SIG-M5 treated with dmso at 0.1 percent for 504 hours (cell line): ENCODE results near the gene SPINK8.
"Not testable (repeated sequence)": the region's sequence is repeated elsewhere in the genome, so short reads cannot be mapped to it uniquely, and the experiment has no call there.

Source experiments
- DNase-seq: peaks from one replicate; lab custom pipeline; 2025; ENCODE audit not compliant: unreplicated experiment; lab: John Stamatoyannopoulos, UW

SPINK8 gene

GRCh38 chr3:48280881-48281280, 52.6 kb downstream of the SPINK8 start:
- DNase-seq: no peak

GRCh38 chr3:48278884-48279559, 54.4 kb downstream of the SPINK8 start:
- no peak for DNase-seq

- DNase-seq: no peak
Observed at GRCh38 chr3:48276911-48277641, 56.4 kb downstream of the SPINK8 start.

GRCh38 chr3:48275287-48276027, 58.0 kb downstream of the SPINK8 start:
- no peak for DNase-seq

GRCh38 chr3:48274452-48274851, 59.0 kb downstream of the SPINK8 start:
- no peak for DNase-seq

GRCh38 chr3:48273594-48274211, 59.8 kb downstream of the SPINK8 start:
- DNase-seq: peak; percentile 73

- no peak for DNase-seq
Observed at GRCh38 chr3:48271763-48272498, 61.5 kb downstream of the SPINK8 start.

GRCh38 chr3:48271223-48271622, 62.2 kb downstream of the SPINK8 start:
- not testable (repeated sequence) for DNase-seq

GRCh38 chr3:48270306-48270705, 63.2 kb downstream of the SPINK8 start:
- no peak for DNase-seq

GRCh38 chr3:48269592-48269991, 63.9 kb downstream of the SPINK8 start:
- no peak for DNase-seq

GRCh38 chr3:48268936-48269561, 64.4 kb downstream of the SPINK8 start:
- DNase-seq: no peak

GRCh38 chr3:48268381-48268935, 65.0 kb downstream of the SPINK8 start:
- peak; percentile 29 for DNase-seq

- no peak for DNase-seq
Observed at GRCh38 chr3:48267782-48268181, 65.7 kb downstream of the SPINK8 start.

- DNase-seq: no peak
Observed at GRCh38 chr3:48258530-48258929, 74.9 kb downstream of the SPINK8 start.
